ENCODE data around the gene SPACA7.

The SPACA7 gene

DNA sequence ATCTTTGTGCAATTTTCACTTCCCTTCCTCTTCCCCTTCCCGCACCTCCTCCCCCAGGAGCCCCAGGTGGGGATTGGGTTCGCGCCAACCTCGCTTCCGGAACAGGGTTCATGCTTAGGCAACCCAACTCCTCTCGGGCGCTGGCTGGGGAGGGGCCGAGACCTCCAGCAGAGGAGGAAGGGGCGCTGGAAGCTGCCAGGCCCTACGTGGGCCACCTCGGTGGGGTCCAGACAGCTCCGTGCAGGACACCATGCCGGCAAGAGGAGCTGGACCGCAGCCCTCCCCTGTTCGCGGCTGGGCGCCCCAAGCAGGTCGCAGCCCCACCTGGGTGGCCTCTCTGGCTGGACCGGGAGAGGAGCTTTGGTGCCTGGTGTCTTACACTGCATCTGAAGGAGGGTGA is 91.1 kb downstream of the SPACA7 start:
- DNase-seq = no peak

DNA sequence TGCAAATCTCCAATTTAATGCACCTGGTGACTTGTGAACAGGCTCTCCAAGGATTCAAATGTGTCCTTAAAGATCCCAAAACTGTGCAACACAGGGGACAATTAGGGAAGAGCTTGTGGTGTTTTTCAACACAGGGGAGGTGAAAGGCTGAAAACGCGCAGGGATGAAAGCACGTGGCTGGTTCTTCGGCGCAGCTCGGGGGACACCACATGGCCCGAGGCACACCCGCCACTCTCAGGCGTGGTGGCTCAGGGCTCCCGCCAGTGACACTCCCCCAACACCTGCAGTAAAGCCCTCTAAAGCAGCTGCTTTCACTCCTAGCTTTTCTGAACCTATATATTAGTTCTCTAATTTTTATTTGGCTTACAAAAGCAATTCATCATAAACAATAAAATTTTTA is 91.9 kb downstream of the SPACA7 start:
- no peak for DNase-seq

- DNase-seq = no peak
Measured at GRCh38 chr13:112469071-112469745, 93.1 kb downstream of the SPACA7 start.

GRCh38 chr13:112473818-112474217 is 97.7 kb downstream of the SPACA7 start:
- no peak for DNase-seq

DNA sequence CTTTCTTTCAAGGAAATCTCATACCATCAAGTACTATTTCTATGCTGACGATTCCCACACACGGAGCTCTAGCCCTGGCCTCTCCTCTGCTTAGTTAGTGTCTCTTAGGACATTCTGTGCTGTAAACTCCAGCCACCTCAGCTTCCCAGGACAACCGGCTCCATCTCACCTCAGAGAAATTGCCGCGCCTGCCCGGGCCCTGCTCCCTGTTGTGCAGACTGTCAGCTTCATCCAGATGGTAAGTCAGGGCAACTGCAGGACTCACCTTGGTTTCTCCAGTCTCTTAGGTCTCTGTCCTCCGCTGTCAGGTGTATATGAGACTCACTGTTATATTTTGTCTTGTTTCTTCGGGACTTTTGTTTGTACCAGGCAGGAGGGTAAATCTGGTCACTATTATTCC is 98.7 kb downstream of the SPACA7 start:
- DNase-seq = no peak

- DNase-seq = no peak
Measured at GRCh38 chr13:112475889-112476288, 99.7 kb downstream of the SPACA7 start.

DNA sequence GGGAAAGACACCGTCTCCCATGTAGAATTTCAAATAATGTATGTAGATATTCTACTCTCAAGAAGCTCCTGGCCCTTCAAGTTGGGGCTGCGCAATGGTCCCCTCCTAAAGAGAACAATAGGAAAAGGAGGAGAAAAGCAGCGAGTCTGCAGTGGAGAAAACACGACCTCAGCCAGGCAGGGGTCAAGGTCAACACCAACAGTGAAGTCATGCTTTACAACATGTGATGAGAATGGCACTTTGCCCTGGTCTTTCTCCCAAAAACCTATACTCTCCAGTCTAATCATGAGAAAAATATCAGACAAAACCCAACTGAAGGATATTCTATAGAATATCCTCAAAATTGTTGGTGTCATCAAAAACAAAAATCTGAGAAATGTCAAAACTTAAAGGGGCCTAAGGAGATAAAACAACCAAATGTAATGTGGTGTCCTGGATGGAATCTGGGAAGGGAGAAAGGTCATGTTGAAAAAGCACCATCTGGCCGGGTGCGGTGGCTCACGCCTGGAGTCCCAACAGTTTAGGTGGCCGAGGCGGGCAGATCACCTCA is 101.0 kb downstream of the SPACA7 start:
- DNase-seq = no peak

DNA sequence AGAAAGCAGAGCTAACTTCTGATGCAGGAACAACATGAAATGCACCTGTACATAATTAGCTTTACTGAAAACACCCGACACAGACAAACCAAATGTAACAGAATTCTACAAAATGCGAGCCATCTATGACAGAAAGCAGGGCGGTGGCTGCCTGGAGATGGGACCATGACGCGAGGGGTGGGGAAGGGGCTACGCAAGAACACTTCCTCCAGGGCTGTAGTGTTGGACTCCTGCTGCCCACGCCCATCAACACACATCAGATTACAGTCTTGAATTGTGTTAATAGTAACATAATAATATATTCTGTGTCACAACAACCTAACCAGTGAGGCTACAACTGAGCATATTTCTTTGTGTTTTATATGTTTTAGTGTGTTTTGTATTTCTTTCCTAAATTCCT is 103.2 kb downstream of the SPACA7 start:
- no peak for DNase-seq

- no peak for DNase-seq
Measured at GRCh38 chr13:112481458-112481857, 105.3 kb downstream of the SPACA7 start.

DNA sequence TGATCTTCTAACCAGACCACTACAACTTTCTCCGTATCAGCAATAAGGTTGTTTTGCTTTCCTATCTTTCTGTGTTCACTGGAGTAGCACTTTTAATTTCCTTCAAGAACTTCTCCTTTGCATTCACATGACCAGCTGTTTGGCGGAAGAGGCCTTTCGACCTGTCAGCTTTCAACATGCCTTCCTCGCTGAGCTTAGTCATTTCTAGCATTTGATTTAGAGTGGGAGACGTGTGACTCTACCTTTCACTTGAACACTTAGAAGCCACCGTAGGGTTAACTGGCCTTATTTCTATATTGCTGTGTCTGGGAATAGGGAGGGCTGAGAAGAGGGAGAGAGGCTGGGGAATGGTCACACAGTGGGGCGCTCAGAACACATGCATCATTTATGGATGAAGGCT is 107.1 kb downstream of the SPACA7 start:
- no peak for DNase-seq

Data from activated CD4-positive, CD25-positive, alpha-beta regulatory T cell (primary cell).